Measurements from ENCODE around the gene FRMPD3.

Gene FRMPD3

DNA sequence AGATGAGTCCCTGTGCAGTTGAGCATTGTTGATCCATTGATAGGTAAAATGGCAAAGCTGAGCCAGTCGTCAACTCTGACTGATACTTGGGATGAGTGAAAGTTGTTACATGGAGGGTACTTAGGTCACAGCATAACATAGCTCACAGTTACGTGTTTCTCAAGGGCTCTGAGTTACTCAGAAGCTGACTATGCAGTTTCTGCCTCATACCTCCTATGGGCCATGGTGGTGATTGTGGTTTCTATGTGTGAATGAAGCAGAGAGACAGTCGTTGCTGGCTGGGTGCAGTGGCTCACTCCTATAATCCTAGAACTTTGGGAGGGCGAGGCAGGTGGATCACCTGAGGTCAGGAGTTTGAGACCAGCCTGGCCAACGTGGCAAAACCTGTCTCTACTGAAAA lies 30.8 kb downstream of the FRMPD3 start:
- DNase-seq (ENCODE audit: low read depth in 3 of 3) = no peak

DNA sequence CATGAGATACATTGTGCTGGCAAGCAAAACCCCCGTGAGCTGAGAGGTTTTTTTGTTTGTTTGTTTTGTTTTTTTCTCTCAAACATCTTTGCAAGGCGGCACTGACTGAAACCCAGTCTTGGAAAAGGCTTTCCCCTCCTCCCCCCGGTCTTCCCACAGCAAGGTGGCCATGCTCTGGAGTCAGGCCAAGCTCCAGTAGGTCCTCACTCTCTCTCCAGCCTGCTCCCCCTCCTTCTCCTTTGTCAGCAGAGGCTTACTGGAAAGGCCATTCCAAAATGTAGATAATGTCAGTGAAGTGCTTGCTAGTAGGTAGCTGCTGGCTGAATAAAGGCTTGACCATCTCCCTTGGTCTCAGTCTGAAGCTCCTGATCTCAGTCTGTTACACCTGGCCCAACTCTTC lies 32.6 kb downstream of the FRMPD3 start:
- no peak for DNase-seq (ENCODE audit: low read depth in 3 of 3)

DNA sequence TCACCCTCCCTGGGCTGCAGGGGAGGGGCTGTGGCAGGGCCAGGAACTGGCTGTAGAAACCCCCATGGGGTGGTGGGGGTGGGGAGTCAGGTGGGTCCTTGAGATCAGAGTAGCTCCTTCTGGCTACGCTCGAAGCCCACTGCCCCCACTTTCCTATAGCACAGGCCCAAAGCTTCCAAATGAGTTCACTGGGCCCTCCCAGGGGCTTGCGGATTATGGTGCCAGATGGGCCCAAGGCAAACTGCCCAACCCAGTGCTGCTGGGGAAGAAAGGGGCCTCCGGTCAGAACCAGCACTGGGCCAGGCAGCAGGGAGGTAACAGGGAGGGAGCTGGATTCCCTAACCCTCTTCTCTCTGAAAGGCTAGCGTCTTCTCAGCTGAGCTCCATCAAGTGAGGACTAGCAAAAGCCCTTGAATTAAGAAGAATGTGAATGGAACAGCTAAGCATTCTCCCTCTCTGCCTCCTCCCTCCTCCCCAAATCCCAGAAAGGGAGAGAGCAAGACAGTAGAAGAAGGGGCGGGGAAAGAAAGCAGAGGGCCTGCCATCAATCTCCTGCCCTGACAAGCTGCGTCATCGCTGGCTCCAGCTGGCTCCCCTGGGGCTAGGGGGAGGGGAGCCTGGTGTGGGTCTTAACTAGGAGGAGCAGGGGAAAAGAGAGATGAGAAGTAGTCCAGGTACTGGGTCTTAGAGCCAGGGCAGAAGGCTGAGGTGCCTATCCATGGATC lies 34.7 kb downstream of the FRMPD3 start:
- DNase-seq (ENCODE audit: low read depth in 3 of 3) = no peak

DNA sequence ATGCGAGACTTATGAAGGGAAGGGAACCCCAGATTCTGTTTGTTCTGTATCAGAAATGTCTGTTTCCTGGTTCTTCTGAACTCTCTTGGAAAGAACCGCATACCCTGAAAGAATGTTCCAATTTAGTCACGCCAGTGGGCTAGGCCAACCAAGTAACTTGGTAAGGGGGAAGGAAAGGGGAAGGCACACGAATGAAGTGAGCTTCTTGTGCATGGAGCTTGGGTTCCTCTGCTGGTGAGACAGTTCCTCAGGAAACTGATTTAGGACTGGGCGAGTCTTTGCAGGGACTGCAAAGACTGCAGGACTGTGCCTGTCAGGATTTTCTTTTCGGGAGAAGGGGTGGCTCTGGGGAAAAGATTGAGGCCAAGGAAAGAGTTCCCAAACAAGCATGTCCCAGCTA lies 35.6 kb downstream of the FRMPD3 start:
- no peak for DNase-seq (ENCODE audit: low read depth in 3 of 3)

DNA sequence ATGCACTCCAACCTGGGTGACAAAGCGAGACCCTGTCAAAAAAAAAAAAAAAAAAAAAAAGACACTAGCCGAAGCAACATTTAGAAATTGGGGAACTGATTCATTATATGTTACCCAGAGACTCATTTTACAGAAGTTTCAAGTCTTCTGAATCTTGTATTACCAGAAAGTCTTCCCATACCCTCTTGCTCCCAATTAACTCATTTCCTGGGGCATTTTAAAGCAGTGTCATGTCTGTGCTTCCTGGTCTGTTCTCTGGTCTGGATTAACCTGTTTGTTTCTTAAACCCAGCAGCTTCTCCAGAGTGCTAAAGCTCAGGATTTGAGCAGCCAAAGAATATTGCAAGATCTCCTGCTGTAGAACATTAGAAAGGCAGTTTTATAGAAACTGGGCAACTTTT lies 43.7 kb downstream of the FRMPD3 start:
- no peak for DNase-seq (ENCODE audit: low read depth in 3 of 3)

DNA sequence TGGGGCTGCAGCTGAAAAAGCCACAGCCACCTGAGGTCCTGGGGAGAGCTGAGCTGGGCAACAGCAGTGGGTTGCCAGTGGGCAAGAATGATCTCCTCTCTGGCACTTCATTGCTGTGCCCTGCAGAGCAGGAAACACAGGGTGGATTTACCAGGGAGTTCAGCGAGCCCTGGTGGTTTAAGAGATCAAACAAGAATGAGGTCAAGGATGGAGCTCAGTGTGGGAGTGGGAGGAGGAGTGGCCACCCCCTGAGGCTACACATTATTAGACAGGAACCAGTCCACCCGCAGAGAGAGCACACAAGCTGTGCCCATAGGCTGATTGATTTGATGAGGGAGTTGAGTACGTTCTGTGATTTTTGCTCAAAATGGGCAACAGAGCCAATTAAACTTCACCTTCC lies 47.3 kb downstream of the FRMPD3 start:
- DNase-seq (ENCODE audit: low read depth in 3 of 3) = no peak
